HepG2 (cell line): Measurements from ENCODE around the gene CKLF. TPM values are rescaled to one million over a fixed set of nuclear protein-coding genes. Genes with fewer than 3 reads are reported as not detected.

Experiments
- CEBPG ChIP-seq: IDR thresholded peaks from 2 replicates; pipeline ENCODE4 v1.6.1; 2016
- HMG20B ChIP-seq: conservative IDR thresholded peaks from 2 replicates; pipeline ENCODE4 v1.6.1; 2016; ENCODE audit warnings: missing genetic modification reagents, missing compliant biosample characterization
- JDP2 ChIP-seq: sonication (generic); formaldehyde crosslinking; IDR thresholded peaks from 2 replicates; pipeline ENCODE4 v1.8.1; 2022; ENCODE audit warnings: missing genetic modification reagents, borderline replicate concordance
- NCOA2 ChIP-seq: sonication (generic); formaldehyde crosslinking; IDR thresholded peaks from 2 replicates; pipeline ENCODE4 v1.8.0; 2022; ENCODE audit warnings: inconsistent platforms
- PHF21A ChIP-seq: sonication (generic); formaldehyde crosslinking; IDR thresholded peaks from 2 replicates; pipeline ENCODE4 v1.5.0; 2020; ENCODE audit warnings: mild to moderate bottlenecking, missing genetic modification reagents
- RELA ChIP-seq: sonication (generic); formaldehyde crosslinking; IDR thresholded peaks from 2 replicates; pipeline ENCODE4 v1.4.0; 2020; ENCODE audit warnings: missing genetic modification reagents
- RFX5 ChIP-seq: IDR thresholded peaks from 2 replicates; pipeline ENCODE4 v1.6.1; 2011; ENCODE audit warnings: low read depth, low read length, improper control_type of control experiment
- ZBTB3 ChIP-seq: sonication (generic); formaldehyde crosslinking; IDR thresholded peaks from 2 replicates; pipeline ENCODE4 v1.4.0; 2020; ENCODE audit warnings: low read depth, mild to moderate bottlenecking, moderate library complexity, missing genetic modification reagents, borderline replicate concordance
- ZMYM2 ChIP-seq: sonication (generic); formaldehyde crosslinking; IDR thresholded peaks from 2 replicates; pipeline ENCODE4 v1.8.0; 2022; ENCODE audit warnings: mild to moderate bottlenecking, missing genetic modification reagents
- ZNF274 ChIP-seq: sonication (generic); formaldehyde crosslinking; IDR thresholded peaks from 2 replicates; pipeline ENCODE4 v1.5.1; 2020; ENCODE audit warnings: mild to moderate bottlenecking, missing genetic modification reagents
- ZNF556 ChIP-seq: sonication (generic); formaldehyde crosslinking; IDR thresholded peaks from 2 replicates; pipeline ENCODE4 v1.4.0; 2020; ENCODE audit warnings: mild to moderate bottlenecking, missing genetic modification reagents, borderline replicate concordance
- polyA plus RNA-seq, 8 experiments: library from polyadenylated mRNA; depleted of rRNA in 3 of 8; stranded (reverse) in 7 of 8; unstranded in 1 of 8; fragments of >200 nt; fragmentation: Illumina TruSeq in 4 of 8; extraction: Trizol in 4 of 8; gene quantifications; 2 replicates each; pipeline versions ENCODE4 v1.2.1 to v1.2.3, GENCODE V29; 2011 to 2016; ENCODE audit warnings: low read depth in 4 of 8, missing spikeins in 1 of 8, mixed read lengths in 1 of 8; ENCODE audit not compliant: insufficient read depth in 1 of 8
- total RNA-seq, 5 experiments: library from RNA; depleted of rRNA; stranded (reverse); fragments of >200 nt; fragmentation: Illumina TruSeq; extraction: Trizol; gene quantifications; 2 replicates each; pipeline ENCODE4 v1.2.3, GENCODE V29; 2016; ENCODE audit warnings: low read depth in 1 of 5
- TF ChIP-seq, protein P1 (sequence below): sonication (generic); formaldehyde crosslinking; IDR thresholded peaks from 2 replicates; pipeline ENCODE4 v1.8.0; 2022; ENCODE audit warnings: missing genetic modification reagents, mild to moderate bottlenecking, borderline replicate concordance
- TF ChIP-seq, protein P2 (sequence below): sonication (generic); formaldehyde crosslinking; IDR thresholded peaks from 2 replicates; pipeline ENCODE4 v1.4.0; 2020; ENCODE audit warnings: missing genetic modification reagents
- TF ChIP-seq, protein P3 (sequence below): sonication (generic); formaldehyde crosslinking; IDR thresholded peaks from 2 replicates; pipeline ENCODE4 v1.5.1; 2020; ENCODE audit warnings: mild to moderate bottlenecking, missing genetic modification reagents, moderate library complexity
- TF ChIP-seq, protein P4 (sequence below): sonication (generic); formaldehyde crosslinking; IDR thresholded peaks from 2 replicates; pipeline ENCODE4 v1.4.0; 2020; ENCODE audit warnings: missing genetic modification reagents, borderline replicate concordance

The CKLF gene
- total and polyA plus RNA-seq, 2 of the 13 experiments (the other 11 are each of a cell fraction or from before 2014, with no cell fraction given) = 120 to 167 TPM

DNA sequence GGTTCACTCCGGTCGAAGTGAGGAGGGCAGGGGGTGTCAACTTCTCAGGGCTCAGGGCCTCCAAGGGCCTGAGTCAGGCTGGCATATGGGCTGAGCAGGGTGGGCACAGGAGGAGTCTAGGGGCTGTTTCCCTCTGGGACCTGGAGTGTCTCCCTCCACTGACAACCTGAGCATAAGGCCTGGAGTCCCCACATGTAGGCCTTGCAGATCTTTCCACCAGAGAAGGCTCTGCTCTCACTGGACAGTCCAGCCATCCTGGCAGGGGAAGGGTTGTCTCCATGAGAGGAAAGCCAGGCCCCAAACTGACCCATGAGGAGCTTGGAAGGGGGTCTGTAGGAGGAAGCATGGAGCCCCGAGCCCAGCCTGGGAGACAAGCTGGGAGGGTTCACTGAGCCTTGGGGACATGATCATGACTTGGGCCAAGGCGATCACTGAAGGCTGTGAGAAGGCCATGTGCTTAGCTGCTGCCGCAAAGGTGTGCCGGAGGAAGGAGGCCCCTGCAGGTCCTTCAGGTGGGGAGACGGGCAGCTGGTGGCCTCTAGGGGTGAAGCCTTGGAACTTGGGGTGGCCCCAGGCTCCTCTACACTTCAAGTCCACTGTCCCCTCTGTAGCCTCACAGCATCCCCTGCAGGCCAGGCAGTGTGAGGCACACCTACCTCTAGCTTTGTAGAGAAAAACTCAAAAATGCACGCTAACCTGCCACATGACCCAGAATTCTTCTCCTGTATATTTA, 36.8 kb downstream of the CKLF start (continued):
- TF ChIP-seq ZNF274 (CRISPR knock-in tag) (no peak), CEBPG (CRISPR knock-in tag) (no peak), RFX5 (no peak), PHF21A (CRISPR knock-in tag) (no peak), ZNF556 (no peak), ZBTB3 (no peak), RELA (no peak), ZMYM2 (CRISPR knock-in tag) (no peak), NCOA2 (CRISPR knock-in tag) (no peak), JDP2 (no peak), HMG20B (CRISPR knock-in tag) (no peak)
- TF ChIP-seq, protein P1, sequence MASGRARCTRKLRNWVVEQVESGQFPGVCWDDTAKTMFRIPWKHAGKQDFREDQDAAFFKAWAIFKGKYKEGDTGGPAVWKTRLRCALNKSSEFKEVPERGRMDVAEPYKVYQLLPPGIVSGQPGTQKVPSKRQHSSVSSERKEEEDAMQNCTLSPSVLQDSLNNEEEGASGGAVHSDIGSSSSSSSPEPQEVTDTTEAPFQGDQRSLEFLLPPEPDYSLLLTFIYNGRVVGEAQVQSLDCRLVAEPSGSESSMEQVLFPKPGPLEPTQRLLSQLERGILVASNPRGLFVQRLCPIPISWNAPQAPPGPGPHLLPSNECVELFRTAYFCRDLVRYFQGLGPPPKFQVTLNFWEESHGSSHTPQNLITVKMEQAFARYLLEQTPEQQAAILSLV (CRISPR knock-in tag) = 0 out of 2 replicates have a peak, but pooled peaks have one; percentile 35
- TF ChIP-seq, protein P2, sequence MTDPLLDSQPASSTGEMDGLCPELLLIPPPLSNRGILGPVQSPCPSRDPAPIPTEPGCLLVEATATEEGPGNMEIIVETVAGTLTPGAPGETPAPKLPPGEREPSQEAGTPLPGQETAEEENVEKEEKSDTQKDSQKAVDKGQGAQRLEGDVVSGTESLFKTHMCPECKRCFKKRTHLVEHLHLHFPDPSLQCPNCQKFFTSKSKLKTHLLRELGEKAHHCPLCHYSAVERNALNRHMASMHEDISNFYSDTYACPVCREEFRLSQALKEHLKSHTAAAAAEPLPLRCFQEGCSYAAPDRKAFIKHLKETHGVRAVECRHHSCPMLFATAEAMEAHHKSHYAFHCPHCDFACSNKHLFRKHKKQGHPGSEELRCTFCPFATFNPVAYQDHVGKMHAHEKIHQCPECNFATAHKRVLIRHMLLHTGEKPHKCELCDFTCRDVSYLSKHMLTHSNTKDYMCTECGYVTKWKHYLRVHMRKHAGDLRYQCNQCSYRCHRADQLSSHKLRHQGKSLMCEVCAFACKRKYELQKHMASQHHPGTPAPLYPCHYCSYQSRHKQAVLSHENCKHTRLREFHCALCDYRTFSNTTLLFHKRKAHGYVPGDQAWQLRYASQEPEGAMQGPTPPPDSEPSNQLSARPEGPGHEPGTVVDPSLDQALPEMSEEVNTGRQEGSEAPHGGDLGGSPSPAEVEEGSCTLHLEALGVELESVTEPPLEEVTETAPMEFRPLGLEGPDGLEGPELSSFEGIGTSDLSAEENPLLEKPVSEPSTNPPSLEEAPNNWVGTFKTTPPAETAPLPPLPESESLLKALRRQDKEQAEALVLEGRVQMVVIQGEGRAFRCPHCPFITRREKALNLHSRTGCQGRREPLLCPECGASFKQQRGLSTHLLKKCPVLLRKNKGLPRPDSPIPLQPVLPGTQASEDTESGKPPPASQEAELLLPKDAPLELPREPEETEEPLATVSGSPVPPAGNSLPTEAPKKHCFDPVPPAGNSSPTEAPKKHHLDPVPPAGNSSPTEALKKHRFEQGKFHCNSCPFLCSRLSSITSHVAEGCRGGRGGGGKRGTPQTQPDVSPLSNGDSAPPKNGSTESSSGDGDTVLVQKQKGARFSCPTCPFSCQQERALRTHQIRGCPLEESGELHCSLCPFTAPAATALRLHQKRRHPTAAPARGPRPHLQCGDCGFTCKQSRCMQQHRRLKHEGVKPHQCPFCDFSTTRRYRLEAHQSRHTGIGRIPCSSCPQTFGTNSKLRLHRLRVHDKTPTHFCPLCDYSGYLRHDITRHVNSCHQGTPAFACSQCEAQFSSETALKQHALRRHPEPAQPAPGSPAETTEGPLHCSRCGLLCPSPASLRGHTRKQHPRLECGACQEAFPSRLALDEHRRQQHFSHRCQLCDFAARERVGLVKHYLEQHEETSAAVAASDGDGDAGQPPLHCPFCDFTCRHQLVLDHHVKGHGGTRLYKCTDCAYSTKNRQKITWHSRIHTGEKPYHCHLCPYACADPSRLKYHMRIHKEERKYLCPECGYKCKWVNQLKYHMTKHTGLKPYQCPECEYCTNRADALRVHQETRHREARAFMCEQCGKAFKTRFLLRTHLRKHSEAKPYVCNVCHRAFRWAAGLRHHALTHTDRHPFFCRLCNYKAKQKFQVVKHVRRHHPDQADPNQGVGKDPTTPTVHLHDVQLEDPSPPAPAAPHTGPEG (CRISPR knock-in tag) = no peak
- TF ChIP-seq, protein P3, sequence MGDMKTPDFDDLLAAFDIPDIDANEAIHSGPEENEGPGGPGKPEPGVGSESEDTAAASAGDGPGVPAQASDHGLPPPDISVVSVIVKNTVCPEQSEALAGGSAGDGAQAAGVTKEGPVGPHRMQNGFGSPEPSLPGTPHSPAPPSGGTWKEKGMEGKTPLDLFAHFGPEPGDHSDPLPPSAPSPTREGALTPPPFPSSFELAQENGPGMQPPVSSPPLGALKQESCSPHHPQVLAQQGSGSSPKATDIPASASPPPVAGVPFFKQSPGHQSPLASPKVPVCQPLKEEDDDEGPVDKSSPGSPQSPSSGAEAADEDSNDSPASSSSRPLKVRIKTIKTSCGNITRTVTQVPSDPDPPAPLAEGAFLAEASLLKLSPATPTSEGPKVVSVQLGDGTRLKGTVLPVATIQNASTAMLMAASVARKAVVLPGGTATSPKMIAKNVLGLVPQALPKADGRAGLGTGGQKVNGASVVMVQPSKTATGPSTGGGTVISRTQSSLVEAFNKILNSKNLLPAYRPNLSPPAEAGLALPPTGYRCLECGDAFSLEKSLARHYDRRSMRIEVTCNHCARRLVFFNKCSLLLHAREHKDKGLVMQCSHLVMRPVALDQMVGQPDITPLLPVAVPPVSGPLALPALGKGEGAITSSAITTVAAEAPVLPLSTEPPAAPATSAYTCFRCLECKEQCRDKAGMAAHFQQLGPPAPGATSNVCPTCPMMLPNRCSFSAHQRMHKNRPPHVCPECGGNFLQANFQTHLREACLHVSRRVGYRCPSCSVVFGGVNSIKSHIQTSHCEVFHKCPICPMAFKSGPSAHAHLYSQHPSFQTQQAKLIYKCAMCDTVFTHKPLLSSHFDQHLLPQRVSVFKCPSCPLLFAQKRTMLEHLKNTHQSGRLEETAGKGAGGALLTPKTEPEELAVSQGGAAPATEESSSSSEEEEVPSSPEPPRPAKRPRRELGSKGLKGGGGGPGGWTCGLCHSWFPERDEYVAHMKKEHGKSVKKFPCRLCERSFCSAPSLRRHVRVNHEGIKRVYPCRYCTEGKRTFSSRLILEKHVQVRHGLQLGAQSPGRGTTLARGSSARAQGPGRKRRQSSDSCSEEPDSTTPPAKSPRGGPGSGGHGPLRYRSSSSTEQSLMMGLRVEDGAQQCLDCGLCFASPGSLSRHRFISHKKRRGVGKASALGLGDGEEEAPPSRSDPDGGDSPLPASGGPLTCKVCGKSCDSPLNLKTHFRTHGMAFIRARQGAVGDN (CRISPR knock-in tag) = peak; percentile 32; the same call in 1 of the 2 replicates
- TF ChIP-seq, protein P4, sequence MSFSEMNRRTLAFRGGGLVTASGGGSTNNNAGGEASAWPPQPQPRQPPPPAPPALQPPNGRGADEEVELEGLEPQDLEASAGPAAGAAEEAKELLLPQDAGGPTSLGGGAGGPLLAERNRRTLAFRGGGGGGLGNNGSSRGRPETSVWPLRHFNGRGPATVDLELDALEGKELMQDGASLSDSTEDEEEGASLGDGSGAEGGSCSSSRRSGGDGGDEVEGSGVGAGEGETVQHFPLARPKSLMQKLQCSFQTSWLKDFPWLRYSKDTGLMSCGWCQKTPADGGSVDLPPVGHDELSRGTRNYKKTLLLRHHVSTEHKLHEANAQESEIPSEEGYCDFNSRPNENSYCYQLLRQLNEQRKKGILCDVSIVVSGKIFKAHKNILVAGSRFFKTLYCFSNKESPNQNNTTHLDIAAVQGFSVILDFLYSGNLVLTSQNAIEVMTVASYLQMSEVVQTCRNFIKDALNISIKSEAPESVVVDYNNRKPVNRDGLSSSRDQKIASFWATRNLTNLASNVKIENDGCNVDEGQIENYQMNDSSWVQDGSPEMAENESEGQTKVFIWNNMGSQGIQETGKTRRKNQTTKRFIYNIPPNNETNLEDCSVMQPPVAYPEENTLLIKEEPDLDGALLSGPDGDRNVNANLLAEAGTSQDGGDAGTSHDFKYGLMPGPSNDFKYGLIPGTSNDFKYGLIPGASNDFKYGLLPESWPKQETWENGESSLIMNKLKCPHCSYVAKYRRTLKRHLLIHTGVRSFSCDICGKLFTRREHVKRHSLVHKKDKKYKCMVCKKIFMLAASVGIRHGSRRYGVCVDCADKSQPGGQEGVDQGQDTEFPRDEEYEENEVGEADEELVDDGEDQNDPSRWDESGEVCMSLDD (CRISPR knock-in tag) = no peak
